CD4-positive, alpha-beta T cell treated with Interleukin-10 for 1 hour (primary cell): ENCODE data around the gene CPXM2.

Experiments used
- DNase-seq: peaks from one replicate; pipeline ENCODE4 v3.0.0-alpha.2; 2020

Gene CPXM2

GRCh38 chr10:123891144-123892071 lies at the start of gene CPXM2:
TSS of gene CPXM2 (minus strand) at chr10:123891807. CDS start at chr10:123891659, 148 bp downstream.
- no peak for DNase-seq

GRCh38 chr10:123939591-123939990 lies 48.0 kb upstream of the CPXM2 start:
- no peak for DNase-seq

- no peak for DNase-seq
These were observed 47.3 kb upstream of the CPXM2 start for GRCh38 chr10:123938890-123939289.

GRCh38 chr10:123936426-123936825 lies 44.8 kb upstream of the CPXM2 start:
- DNase-seq = no peak

- DNase-seq = no peak
These were observed 44.1 kb upstream of the CPXM2 start for GRCh38 chr10:123935680-123936079.

GRCh38 chr10:123934846-123935245 lies 43.2 kb upstream of the CPXM2 start:
- no peak for DNase-seq

- no peak for DNase-seq
These were observed 38.9 kb upstream of the CPXM2 start for GRCh38 chr10:123930340-123931001.

- no peak for DNase-seq
These were observed 38.2 kb upstream of the CPXM2 start for GRCh38 chr10:123929791-123930190.

GRCh38 chr10:123928427-123928826 lies 36.8 kb upstream of the CPXM2 start:
- no peak for DNase-seq

GRCh38 chr10:123926401-123927264 lies 35.0 kb upstream of the CPXM2 start:
- no peak for DNase-seq

- no peak for DNase-seq
These were observed 30.5 kb upstream of the CPXM2 start for GRCh38 chr10:123922126-123922525.

- no peak for DNase-seq
These were observed 25.2 kb upstream of the CPXM2 start for GRCh38 chr10:123916775-123917174.

- DNase-seq = no peak
These were observed 22.2 kb upstream of the CPXM2 start for GRCh38 chr10:123913688-123914268.

- DNase-seq = no peak
These were observed 21.3 kb upstream of the CPXM2 start for GRCh38 chr10:123912871-123913270.

- no peak for DNase-seq
These were observed 20.9 kb upstream of the CPXM2 start for GRCh38 chr10:123912466-123912865.

- DNase-seq = no peak
These were observed 20.3 kb upstream of the CPXM2 start for GRCh38 chr10:123911866-123912265.

GRCh38 chr10:123909866-123910265 lies 18.3 kb upstream of the CPXM2 start:
- DNase-seq = no peak

- no peak for DNase-seq
These were observed 17.8 kb upstream of the CPXM2 start for GRCh38 chr10:123909426-123909825.

GRCh38 chr10:123908379-123908778 lies 16.8 kb upstream of the CPXM2 start:
- DNase-seq = no peak

GRCh38 chr10:123906884-123907652 lies 15.5 kb upstream of the CPXM2 start:
- DNase-seq = no peak

- DNase-seq = no peak
These were observed 14.7 kb upstream of the CPXM2 start for GRCh38 chr10:123906296-123906695.

GRCh38 chr10:123904834-123905409 lies 13.3 kb upstream of the CPXM2 start:
- DNase-seq = no peak
